ENCODE data around the gene TTC28. TPM values are rescaled to one million over a fixed set of nuclear protein-coding genes. Genes with fewer than 3 reads are reported as not detected.

TTC28 gene
- total RNA-seq, 1 experiment from 2014 or later = 0.12 TPM

GRCh38 chr22:28346308-28346707, 333.3 kb downstream of the TTC28 start:
- H3K9me3 ChIP-seq (ENCODE audit: control insufficient read depth in 1 of 2, insufficient read depth in 1 of 2, low read depth in 1 of 2, low read length in 2 of 2) = no peaks in the 10 kb centered on the region
- POLR2A ChIA-PET = no interaction called here

More at GRCh38 chr22:28346308-28346707, 333.3 kb downstream of the TTC28 start:
- ChIA-PET RAD21 (ENCODE audit: low non-redundant PET in 1 of 2, low total read pairs in 2 of 2, uncharacterized antibody in 2 of 2, unreplicated experiment in 2 of 2) (no interaction called here), CTCF (no interaction called here)
- Histone ChIP-seq H3K9me2 (ENCODE audit: insufficient read depth) (no peaks in the 10 kb centered on the region), H3K4me2 (ENCODE audit: low read length) (no peak overlapping the region), H3K27me3 (ENCODE audit: insufficient read depth, low read length) (peaks cover 64% of the 10 kb centered on the region), H3K79me2 (ENCODE audit: insufficient read depth, low read length) (no peaks in the 10 kb centered on the region), H3K27ac (ENCODE audit: low read depth, low read length) (no peak overlapping the region), H3K9ac (ENCODE audit: low read length) (no peak overlapping the region), H3K4me1 (ENCODE audit: control insufficient read depth in 1 of 2, insufficient read depth in 2 of 2, low read length in 2 of 2) (no peaks in the 10 kb centered on the region), H4K20me1 (ENCODE audit: insufficient read depth) (no peaks in the 10 kb centered on the region), H3K4me3 (replicated peaks in 1 of 2; ENCODE audit: low read depth in 1 of 2, low read length in 2 of 2) (no peak overlapping the region), H3K36me3 (ENCODE audit: control insufficient read depth in 1 of 2, insufficient read depth in 2 of 2, low read length in 2 of 2) (no peaks in the 10 kb centered on the region), H2AFZ (ENCODE audit: low read depth, low read length, poor library complexity, severe bottlenecking) (no peak overlapping the region)
- intact Hi-C loops (cut with micrococcal nuclease) = no loop called here
- no TSS peak for BruUV-seq (replicated peaks)
- DNase-seq (ENCODE audit: low read depth, low spot score) = no peak
- no peak for ATAC-seq
- TF ChIP-seq EZH2 (IDR thresholded peaks at IDR 0.05) = no peak
- no peak for TF ChIP-seq SP1 (IDR thresholded peaks at IDR 0.05; ENCODE audit: low read depth)
- no peak for TF ChIP-seq ZBTB33 (IDR thresholded peaks at IDR 0.05; ENCODE audit: extremely low read depth, insufficient replicate concordance, low read length)
- no peak for TF ChIP-seq EGR1 (IDR thresholded peaks at IDR 0.05; ENCODE audit: low read depth)
- no peak for TF ChIP-seq YY1 (IDR thresholded peaks at IDR 0.05; ENCODE audit: extremely low read depth, insufficient replicate concordance, low read depth, low read length)
- TF ChIP-seq SRF (IDR thresholded peaks at IDR 0.05; ENCODE audit: low read depth) = no peak
- TF ChIP-seq ZNF274 (IDR thresholded peaks at IDR 0.05; ENCODE audit: low read depth, low read length) = no peak
- TF ChIP-seq SIN3A (IDR thresholded peaks at IDR 0.05; ENCODE audit: low read depth) = no peak
- no peak for TF ChIP-seq ELF1 (IDR thresholded peaks at IDR 0.05; ENCODE audit: borderline replicate concordance, low read depth)
